ENCODE results near the gene SELP. TPM values are rescaled to one million over a fixed set of nuclear protein-coding genes. Genes with fewer than 3 reads are reported as not detected.

Gene SELP
- total RNA-seq, 4 donors from 2014 or later, result 8.2 to 74.5 (median 27.5) TPM

- no peak for ATAC-seq (ENCODE audit: low FRiP score)
- TF ChIP-seq, protein P1, sequence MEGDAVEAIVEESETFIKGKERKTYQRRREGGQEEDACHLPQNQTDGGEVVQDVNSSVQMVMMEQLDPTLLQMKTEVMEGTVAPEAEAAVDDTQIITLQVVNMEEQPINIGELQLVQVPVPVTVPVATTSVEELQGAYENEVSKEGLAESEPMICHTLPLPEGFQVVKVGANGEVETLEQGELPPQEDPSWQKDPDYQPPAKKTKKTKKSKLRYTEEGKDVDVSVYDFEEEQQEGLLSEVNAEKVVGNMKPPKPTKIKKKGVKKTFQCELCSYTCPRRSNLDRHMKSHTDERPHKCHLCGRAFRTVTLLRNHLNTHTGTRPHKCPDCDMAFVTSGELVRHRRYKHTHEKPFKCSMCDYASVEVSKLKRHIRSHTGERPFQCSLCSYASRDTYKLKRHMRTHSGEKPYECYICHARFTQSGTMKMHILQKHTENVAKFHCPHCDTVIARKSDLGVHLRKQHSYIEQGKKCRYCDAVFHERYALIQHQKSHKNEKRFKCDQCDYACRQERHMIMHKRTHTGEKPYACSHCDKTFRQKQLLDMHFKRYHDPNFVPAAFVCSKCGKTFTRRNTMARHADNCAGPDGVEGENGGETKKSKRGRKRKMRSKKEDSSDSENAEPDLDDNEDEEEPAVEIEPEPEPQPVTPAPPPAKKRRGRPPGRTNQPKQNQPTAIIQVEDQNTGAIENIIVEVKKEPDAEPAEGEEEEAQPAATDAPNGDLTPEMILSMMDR (IDR thresholded peaks at IDR 0.05), result no peak
- DNase-seq (ENCODE audit: low spot score), result no peak
Observed at GRCh38 chr1:169548282-169548681, 81.6 kb downstream of the SELP start.

- ATAC-seq (ENCODE audit: low FRiP score) (peak; percentile 70), DNase-seq (ENCODE audit: low spot score) (no peak)
- TF ChIP-seq, protein P1 (IDR thresholded peaks at IDR 0.05), result peak in 1 of 3 donors; percentile 36
Observed at GRCh38 chr1:169546087-169546995, 83.6 kb downstream of the SELP start.

DNA sequence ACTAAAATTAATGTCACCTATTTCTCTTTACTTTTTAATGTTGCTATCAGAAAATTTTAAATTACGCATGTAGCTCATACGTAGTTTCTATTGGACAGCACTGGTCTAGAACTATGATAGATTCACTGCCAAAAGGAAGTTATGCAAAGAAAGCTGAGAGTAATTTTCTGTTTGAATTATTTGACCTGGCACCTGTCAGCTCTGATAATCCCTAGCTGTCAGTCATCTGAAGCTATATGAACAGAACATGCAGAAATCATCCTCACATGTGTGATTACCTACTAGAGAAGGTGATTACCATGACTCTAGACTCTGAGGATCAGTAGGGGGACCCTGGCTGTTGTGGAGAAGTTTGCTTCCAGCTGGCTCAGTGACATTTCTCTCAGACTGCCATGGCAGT lies 84.5 kb downstream of the SELP start:
- TF ChIP-seq, protein P1 (IDR thresholded peaks at IDR 0.05), result no peak
- DNase-seq (ENCODE audit: low spot score), result no peak
- ATAC-seq (ENCODE audit: low FRiP score), result no peak

DNA sequence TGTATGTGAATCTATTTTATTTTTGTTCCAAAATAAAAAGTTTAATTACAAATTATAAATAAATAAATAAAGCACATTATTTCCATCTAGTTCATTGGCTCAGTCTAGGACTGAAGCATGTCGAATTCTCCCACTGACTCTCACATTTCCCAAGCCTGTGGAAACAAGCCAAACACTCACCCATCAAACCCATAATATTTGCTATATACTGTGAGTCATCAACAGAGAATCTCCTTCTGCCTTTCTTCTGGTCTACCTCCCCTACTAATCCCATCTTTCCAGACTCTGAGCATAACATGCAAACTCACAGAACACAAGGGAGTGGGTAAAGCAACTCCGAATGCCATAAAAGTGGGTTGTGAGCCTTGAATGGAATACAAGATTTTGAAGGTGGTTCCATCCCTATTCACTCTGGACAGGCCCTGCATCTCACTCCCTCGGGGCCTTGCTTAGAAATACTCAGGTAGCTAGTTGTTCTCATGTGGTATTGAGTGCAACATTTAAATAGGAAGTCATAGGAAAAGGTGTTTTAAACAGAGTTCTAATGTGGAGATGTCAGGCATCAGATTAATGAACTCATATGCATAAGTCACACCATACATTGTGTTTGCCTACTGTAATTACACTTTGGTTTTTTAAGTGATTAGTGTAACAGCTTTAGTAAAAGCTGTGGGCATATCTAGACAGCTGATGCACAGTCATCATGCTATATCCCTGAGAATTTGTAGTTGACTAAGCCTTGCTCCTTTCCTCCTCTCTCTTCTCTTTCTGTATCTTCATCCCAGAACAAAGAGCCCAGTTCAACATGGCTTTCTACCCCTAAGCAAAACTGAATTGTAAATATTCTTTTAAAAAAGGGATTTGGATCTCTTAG lies 90.7 kb downstream of the SELP start:
- ATAC-seq (ENCODE audit: low FRiP score) (peak; percentile 90), DNase-seq (ENCODE audit: low spot score) (no peak)
- TF ChIP-seq, protein P1 (IDR thresholded peaks at IDR 0.05), result no peak

Other genes starting within 250 kb of the SELP start
- 1 to 10 TPM in 1 of 4 donors, under 1 TPM in 3; 0.19 to 1.1 (median 0.43) TPM for gene CCDC181, start 202.7 kb downstream of the SELP start, total RNA-seq
- gene SLC19A2, start 144.2 kb downstream of the SELP start, total RNA-seq, result 100 to 1,000 TPM in 2 of 4 donors, 10 to 100 TPM in 2; 48.8 to 195 (median 96.0) TPM
- gene F5, start 43.6 kb downstream of the SELP start, total RNA-seq, result 1 to 10 TPM; 1.4 to 5.0 (median 3.7) TPM
- gene SELL, start 81.5 kb upstream of the SELP start, total RNA-seq, result 10 to 100 TPM in 1 of 4 donors, 1 to 10 TPM in 3; 1.4 to 27.7 (median 5.3) TPM
- gene SELE, start 104.0 kb upstream of the SELP start, total RNA-seq, result 10 to 100 TPM in 2 of 4 donors, 1 to 10 TPM in 2; 2.2 to 62.8 (median 16.7) TPM
- 1 to 10 TPM; 1.9 to 7.1 (median 3.5) TPM for gene METTL18, start 164.8 kb upstream of the SELP start, total RNA-seq

All from omental fat pad (tissue), 4 donors.